Measurements from ENCODE around the gene ITLN2.

- TF ChIP-seq, protein P1, sequence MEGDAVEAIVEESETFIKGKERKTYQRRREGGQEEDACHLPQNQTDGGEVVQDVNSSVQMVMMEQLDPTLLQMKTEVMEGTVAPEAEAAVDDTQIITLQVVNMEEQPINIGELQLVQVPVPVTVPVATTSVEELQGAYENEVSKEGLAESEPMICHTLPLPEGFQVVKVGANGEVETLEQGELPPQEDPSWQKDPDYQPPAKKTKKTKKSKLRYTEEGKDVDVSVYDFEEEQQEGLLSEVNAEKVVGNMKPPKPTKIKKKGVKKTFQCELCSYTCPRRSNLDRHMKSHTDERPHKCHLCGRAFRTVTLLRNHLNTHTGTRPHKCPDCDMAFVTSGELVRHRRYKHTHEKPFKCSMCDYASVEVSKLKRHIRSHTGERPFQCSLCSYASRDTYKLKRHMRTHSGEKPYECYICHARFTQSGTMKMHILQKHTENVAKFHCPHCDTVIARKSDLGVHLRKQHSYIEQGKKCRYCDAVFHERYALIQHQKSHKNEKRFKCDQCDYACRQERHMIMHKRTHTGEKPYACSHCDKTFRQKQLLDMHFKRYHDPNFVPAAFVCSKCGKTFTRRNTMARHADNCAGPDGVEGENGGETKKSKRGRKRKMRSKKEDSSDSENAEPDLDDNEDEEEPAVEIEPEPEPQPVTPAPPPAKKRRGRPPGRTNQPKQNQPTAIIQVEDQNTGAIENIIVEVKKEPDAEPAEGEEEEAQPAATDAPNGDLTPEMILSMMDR (IDR thresholded peaks at IDR 0.05), result no peak
- TF ChIP-seq POLR2A (IDR thresholded peaks at IDR 0.05), result no peak
These were observed 20.4 kb upstream of the ITLN2 start for GRCh38 chr1:160975026-160975425.

Measured in tibial nerve (tissue), 3 donors.